ENCODE measurements around the gene RFX1. TPM values are rescaled to one million over a fixed set of nuclear protein-coding genes. Genes with fewer than 3 reads are reported as not detected.
"Not testable (repeated sequence)": the region's sequence is repeated elsewhere in the genome, so short reads cannot be mapped to it uniquely, and the experiment has no call there.

RFX1 gene
- total RNA-seq, 1 experiment from 2014 or later = 3.1 TPM

DNA sequence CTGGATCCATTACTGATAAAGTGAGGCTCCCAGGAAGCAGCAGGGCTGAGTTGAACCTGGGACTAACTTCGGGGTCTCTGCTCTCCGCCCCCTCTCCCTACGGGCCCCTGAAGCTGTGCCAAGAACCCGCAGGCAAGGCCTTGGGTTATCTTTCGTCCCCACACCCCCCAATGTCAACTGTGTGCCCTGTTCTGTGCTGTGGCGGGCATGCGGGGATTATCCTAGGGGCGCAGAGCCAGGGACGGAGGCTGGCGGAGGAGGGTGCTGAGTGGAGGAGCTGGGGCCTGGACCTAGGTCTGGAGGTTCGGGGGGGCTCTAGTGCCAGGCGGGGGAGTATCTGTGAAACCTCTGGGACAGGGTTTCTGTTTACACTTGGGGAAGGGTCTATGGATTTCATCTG lies 26.4 kb downstream of the RFX1 start:
- DNase-seq (ENCODE audit: low read depth) = no peak

DNA sequence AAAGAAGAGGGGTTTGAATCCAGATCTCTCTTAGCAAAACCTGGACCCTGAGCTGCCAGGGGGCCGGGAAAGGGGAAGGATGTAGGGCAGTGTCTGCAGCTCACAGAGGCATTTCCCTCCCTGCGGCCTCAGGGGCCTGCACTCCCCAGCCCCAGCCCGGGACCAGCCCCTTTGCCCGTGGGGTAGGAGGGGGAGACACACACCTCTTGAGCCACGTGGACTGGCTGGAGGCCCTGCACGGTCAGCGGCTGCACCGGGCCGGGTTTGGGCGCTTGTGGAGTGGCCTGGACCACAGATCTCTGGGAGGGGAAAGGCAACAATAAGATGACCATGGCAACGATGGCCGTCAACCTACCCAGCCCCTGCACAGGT lies 26.9 kb downstream of the RFX1 start:
- DNase-seq (ENCODE audit: low read depth) = no peak

DNA sequence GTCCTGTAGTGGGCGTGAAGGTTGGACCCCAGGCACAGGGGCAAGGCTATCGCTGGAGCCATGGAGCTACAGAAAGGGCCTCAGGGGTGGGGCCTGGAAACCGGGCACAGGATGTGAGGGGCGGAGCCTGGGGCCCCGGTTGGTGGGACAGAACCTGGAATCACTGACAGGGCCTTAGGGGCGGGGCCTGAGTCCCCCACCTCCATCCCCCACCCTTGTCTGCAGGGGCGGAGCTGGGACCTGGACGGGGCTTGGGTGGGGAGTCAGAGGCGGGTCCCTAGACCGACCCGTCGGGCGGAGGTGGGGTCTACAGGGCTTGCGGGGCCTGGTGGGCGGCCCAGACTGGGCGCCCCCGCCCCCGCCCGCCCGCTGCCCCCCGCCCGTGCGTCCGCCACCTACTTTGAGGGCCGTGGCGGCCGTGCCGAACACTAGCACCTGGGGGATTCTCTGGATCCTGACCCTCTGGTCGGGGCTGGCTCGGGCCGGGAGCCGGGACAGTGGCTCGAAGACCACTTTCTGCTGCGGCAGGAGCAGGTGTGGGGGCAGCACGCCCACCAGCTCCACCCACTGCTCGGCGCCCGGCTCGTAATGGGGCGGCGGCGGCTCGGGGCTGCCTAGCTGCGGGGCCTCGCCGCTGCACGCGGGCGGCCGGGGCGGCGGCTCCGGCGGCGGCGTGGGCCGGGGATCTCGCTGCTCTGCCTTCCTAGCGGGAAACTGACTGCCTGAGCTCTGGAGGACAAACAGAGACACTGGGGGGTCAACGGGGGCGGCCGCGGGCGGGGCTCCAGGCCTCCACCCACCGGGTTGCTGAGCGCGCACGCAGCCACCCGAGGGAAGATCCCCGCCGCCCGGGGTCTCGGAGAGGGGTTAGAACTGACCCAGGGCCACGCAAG lies 27.5 kb downstream of the RFX1 start:
- no peak for DNase-seq (ENCODE audit: low read depth)

DNA sequence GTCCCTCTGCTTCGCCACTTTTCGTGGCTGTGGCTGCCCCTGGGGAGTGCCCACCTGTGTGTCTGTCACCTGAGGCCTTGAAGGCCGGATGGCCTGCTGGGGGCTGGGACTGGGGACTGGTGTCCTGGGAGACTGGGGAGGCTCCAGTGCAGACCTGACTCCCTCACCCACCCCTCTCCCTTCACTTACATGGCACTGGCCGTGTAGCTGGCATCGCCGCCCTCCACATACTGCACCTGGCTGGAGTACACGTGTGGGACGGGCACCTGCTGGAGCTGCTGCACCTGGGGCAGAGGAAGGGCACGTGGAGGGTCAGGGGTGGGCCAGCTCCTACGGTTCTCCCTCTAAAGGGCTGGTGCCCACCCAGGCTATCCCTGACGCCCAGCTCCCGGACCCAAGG lies 28.3 kb downstream of the RFX1 start:
- no peak for DNase-seq (ENCODE audit: low read depth)

DNA sequence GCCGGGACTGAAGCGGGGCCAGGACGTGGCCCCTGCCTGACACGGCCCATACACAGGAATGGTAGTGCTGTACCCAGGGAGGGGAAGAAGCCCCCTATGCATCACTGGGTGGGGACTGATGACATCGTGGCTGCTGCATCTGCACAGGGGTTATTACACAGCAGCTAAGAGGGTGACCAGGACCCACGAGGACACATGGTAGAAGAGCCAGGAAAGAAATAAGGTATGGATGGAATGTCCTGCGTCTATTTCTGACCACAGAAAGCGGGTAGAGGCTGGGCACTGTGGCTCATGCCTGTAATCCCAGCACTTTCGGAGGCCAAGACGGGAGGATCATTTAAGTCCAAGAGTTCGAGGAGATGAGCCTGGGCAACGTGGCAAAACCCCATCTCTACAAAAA lies 29.7 kb downstream of the RFX1 start:
- no peak for DNase-seq (ENCODE audit: low read depth)

DNA sequence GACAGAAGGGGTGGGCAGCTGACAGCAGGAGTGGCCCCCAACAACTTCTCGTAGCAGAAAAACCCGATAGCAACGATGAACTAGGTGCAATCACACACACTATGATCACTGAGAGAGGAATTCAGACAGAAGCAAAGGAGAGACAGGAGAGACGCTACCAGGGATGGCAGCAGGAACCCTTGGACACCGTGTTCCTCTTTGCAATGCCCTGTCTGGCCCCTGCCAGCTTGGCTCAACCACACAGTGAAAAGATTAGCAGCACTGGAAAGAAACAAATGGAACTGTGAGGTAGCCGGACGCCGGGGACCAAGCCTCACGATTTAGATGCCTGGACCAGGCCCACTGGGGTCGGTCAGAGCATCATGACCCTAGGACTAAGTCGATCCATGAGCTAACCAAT lies 30.2 kb downstream of the RFX1 start:
- DNase-seq (ENCODE audit: low read depth) = no peak

DNA sequence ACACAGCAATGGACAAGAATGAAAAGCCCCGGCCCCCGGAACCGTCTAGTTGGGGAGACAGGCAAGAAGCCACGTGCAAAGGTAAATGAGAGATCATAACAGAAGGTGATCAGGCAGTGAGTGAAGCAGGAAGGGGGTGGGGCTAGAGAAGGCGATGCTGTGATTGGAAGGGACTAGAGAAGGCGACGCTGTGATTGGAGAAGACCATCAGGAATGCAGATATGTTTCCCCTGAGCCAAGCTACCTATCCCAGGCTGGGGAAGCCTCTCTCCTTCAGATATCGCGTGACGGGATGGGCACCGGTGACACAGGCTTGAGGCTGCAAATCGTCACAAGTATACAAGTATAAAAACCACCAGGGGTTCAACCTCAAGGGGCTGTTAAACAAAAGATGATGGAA lies 32.0 kb downstream of the RFX1 start:
- DNase-seq (ENCODE audit: low read depth) = no peak

DNA sequence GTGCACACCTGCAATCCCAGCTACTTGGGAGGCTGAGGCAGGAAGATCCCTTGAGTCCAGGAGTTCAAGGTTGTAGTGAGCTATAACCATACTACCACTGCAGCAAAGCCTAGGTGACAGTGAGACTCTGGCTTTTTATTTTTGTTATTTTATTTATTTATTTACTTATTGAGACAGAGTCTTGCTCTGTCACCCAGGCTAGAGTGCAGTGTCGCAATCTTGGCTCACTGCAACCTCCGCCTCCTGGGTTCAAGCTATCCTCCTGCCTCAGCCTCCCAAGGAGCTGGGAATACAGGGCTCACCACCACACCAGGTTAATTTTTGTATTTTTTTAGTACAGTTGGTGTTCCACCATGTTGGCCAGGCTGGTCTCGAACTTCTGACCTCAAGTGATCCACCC lies 32.6 kb downstream of the RFX1 start:
- not testable (repeated sequence) for DNase-seq (ENCODE audit: low read depth)

DNA sequence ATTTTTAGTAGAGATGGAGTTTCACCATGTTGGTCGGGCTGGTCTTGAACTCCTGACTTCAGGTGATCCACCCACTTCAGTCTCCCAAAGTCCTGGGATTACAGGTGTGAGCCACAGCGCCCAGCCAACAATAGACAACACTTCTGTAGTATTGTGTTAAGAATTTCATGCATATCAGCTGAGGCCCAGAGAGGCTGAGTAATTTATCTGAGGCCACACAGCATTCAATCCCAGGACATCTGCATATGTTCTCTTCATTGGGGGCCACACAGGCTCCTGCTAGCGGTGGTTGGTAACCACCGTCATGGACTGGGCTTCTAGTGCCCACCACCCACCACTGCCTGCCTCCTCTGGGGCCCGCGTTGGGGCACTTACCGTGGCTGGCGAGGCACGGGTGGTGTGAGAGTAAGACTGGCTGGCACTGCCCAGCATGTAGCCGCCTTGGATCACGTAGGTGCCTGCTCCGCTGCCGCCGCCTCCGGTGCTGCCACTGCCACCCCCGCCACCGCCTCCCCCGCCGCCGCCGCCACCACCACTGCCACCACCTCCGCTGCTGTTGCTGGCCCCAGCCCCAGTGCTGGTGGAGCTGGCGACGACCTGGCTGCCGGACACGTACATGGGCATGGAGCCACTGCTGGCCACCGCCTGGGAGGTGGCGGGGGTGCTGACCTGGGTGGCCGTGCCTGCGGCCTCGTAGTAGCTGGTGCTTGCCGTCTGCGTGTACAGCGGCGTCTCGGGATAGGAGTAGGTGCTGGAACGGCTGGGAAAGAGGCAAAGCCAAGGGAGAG lies 33.6 kb downstream of the RFX1 start:
- DNase-seq (ENCODE audit: low read depth) = no peak

DNA sequence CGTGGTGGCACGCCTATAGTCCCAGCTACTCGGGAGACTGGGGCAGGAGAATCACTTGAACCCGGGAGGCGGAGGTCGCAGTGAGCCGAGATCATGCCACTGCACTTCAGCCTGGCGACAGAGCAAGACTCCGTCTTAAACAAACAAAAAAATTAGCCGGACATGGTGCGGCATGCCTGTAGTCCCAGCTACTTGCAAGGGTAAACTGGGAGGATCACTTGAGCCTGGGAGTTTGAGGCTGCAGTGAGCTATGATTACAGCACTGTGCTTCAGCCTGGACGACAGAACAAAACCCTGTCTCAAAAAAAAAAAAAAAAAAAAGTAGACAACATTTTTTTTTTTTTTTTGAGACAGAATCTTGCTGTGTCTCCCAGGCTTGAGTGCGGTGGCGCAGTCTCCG lies 34.3 kb downstream of the RFX1 start:
- not testable (repeated sequence) for DNase-seq (ENCODE audit: low read depth)

DNA sequence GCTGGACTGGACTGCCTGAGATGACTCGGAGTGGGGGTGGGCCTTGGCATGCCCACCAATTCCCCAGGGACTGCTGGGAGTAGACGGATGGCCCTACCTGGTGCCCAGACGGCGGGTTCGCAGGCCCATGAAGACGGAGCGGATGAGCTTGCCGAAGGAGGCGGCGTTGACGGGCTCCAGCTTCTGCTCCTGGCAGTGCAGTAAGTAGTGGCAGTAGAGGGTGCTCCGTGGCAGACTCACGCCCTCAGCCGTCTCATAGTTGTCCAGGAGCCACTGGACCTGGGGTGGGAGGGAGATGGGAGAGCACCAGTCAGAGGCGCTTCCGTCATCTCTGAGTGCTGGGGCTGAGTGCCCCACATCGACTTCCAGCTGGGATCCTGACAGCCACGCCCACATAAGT lies 36.2 kb downstream of the RFX1 start:
- no peak for DNase-seq (ENCODE audit: low read depth)

DNA sequence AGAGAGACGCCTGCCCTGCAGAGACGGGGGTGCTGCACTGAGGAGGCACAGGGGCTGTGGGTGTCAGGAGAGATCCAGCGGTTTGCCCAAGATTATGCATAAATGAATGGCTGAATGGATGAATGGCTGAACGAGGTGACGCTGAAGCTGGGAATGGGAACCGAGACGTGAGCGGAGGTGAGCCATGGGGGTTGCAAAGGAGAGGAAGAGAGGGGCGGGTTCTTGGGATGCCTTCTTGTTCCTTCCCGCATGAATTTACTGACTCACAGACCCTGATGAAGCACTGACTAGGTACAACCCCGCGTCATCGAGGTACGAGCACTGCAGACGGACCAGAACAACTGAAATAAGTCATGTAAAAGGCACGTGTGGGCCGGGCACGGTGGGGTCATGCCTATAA lies 37.1 kb downstream of the RFX1 start:
- no peak for DNase-seq (ENCODE audit: low read depth)

DNA sequence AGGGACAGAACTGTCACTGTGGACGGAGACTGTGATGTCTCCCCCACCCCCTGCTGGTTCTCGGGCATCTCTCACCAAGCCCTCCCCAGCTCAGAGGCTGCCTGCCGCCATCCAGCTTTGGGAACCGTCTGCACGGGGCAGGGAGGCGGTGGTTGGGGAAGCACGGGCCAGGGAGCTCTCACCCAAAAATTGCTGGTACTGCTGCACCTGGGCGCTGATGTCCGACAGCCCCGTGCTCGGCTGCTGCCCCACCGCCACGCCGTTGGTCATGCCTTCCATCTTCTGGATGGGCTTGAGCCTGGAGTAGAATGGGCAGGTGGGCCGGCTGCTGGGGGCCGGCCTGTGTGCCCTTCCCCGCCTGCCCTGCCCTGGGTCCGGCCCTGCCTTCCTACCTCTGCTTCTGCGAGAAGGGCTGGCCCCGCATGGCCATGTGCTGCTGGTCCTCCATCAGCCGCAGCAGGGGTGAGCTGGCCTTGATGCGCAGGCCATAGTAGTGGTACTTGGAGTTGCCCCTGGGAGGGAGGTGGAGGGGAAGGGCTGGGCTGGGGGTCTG lies 37.7 kb downstream of the RFX1 start:
- DNase-seq (ENCODE audit: low read depth) = no peak

DNA sequence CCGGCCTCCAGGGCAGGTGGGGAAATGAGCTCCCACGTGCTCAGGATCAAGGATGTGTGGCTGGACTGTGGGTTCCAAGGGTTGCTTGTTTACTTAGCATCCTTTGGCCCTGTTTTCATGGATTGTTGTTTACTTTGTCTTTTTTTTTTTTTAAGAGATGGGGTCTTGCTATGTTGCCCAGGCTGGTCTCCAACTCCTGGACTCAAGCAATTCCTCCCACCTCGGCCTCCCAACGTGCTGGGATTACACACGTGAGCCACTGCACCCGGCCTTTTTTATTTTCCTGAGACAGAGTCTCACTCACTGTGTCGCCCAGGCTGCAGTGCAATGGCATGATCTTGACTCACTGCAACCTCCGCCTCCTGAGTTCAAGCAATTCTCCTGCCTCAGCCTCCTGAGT lies 38.9 kb downstream of the RFX1 start:
- DNase-seq (ENCODE audit: low read depth) = not testable (repeated sequence)

DNA sequence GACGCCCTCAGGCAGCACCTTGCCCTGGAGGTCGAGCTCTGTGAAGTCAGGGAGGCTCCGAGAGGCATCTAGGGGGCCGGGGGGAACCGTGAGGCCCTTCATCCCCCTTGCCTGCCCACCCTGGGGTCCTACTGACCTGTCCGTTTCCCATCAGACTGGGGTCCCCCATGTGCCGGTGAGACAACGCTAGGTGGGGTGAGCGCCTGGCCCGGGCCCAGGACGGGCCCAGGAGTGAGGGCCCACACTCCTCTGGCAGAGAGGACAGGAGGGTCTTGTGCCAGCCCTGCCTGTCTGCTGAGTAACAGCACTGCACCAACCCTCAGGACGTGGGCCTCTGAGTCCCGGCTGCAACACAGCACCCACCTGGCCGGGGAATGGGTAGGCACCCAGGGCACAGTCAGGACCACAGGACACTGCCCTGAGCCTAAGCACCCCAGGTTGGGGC lies 39.4 kb downstream of the RFX1 start:
- DNase-seq (ENCODE audit: low read depth) = no peak

DNA sequence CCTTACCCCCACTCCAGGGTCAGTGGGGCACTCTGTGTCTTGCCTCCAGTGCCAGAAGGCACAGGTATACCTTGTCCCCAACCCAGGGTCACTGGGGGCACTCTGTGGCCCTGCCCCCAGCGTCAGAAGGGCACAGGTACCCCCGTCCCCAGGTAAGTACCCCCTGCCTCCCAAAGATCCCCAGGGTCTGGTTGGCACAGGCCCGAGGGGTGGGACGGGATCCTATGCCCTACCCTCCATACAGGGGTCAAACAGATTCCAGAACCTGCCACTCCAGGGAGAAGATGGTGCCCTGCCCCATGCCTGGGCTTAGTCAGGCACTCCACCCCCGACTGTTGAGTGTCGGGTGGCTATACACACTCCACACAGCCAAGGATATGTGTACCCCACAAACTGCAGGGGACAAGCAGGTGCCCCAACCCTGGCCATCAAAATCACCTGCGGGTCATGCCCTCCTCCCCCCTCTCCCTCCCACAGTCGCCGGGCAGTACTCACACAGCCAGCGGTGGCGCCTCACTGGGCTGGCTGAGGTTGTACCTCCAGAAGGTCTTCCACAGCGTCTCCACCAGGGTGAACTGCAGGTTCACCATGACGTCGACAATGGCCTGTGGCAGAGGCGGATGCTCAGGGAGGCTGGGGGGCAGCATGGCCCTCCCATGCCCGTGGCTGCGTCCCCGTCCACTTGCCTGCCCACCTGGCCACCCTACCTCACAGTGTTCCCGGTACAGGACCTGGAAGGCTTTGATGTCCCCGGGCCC lies 40.0 kb downstream of the RFX1 start:
- DNase-seq (ENCODE audit: low read depth) = no peak

DNA sequence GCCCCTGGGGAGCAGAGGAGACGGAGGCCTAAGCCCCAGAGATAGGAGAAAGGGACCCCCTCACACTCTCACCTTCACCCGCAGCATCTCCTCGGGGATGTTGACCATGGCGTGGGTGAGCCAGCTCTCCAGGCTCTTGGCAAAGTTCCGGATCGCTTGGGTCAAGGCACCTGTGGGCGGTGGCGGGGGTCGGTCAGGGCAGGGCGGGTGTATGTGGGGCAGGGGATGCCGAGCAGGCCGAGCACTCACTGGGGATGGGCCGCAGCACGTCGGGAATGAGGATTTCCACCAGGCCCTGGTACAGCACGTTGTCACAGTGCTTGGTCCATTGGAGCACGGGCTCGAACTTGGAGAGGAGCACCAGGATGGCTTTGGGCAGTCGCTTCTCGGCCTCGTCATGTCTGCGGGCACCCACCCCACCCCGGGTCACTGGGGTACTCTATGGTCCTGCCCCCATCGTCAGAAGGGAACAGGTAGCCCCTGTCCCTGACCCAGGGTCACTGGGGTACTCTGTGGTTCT lies 40.7 kb downstream of the RFX1 start:
- no peak for DNase-seq (ENCODE audit: low read depth)

DNA sequence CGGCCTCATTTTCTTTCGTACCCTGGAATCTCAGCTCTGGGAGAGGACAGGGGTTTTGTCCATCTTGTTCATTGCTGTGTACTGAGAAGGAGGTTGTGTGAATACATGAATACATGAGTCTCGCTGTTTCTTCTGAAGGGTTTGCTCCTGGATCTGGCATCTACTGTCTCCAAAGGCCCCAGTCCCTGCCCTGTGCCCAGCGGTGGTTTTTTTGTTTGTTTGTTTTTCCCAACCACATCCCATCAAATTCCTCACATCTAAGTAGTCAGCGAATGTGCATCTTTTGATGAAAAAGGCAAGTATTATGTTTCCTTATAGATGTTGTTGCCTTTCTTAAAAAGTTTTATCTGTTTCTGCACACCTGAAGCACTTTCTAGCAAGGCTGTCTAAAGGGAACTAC lies 41.3 kb downstream of the RFX1 start:
- DNase-seq (ENCODE audit: low read depth) = peak; percentile 54

DNA sequence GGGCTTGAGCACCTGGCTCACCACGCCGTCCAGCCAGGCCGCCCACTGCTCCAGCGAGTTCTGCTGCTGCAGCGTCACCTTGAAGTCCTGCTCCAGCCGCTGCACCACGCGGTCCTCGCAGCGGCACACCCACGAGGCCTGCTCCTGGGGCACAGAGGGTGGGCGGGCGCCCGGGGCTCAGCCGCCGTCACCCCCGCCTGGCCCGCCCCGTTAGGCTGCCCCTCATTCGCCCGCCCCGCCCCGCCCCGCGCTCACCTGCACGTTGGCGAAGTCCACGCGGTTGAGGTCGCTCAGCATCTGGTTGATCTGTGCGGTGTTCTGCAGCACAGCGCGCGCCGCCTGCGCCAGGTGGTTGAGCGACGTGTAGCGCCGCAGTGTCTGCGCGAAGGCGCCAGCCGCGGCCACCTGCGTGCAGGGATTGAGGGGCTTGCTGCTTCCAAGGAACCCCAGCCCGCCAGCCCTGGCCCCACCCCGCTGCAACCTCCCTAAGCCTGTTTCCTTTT lies 42.5 kb downstream of the RFX1 start:
- DNase-seq (ENCODE audit: low read depth) = no peak

DNA sequence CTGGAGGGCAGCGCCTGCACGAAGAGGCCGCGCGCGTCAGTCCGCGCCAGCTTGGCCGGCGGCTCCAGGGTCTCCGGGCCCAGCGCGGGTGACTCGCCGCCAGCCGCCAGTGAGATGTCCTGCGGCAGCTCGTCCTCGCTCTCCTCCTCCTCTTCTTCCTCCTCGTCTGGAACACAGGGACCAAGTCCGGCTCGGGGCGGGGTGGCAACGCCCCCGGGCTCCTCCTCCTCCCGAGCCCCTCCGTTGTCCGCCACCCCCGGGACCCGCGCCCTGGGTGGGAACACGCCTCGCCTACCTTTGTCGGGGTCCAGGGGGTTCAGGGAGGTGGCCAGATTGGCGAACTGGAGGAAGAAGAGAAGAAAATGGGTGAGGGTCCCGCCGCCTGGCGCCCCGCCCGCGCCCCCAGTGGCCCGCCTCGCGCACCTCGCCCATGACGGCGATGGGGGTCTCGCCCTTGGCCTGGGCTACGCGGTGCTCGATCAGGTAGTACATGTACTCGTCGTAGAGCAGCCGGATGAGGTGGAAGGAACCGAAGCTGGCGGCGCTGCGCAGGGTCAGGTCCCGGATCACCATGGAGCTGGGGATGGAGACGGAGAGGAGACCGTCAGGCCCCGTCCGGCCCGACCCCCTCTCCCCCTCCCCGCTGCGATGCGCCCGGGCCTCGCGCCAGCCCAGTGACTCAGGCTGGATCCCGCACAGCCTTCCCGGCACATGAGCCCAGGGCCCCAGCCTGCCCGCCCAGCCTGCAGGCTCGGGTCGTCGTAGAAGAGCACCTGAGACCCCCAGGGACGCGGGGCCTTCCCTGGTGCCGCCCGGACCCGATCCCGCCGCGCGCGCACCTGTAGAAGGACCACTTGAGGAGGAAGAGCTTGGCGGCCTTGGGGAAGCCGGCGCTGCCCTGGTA lies 43.2 kb downstream of the RFX1 start:
- DNase-seq (ENCODE audit: low read depth) = no peak

All from HT1080 (cell line).